Sigmoid colon (tissue), 7 donors: ENCODE results near the gene NADK. TPM values are rescaled to one million over a fixed set of nuclear protein-coding genes. Genes with fewer than 3 reads are reported as not detected.
A peak's percentile ranks its signal among the peaks of the same experiment; 100 is the strongest.
"Not testable (repeated sequence)": the region's sequence is repeated elsewhere in the genome, so short reads cannot be mapped to it uniquely, and the experiment has no call there.

Experiments used
- DNase-seq: peaks from one replicate; pipeline ENCODE4 v3.0.0-alpha.2; 2019
- H3K27ac ChIP-seq, 4 donors: fragments of 200-600 bp; sonication (generic); one replicate each; pipeline ENCODE4 v1.5.1; 2016 to 2019; ENCODE audit warnings: mild to moderate bottlenecking in 1 of 4
- H3K27me3 ChIP-seq, 3 donors: fragments of 200-600 bp; sonication (generic); one replicate each; pipeline ENCODE4 v1.5.1; 2019; ENCODE audit warnings: mild to moderate bottlenecking in 1 of 3
- H3K36me3 ChIP-seq, 4 donors: fragments of 200-600 bp; sonication (generic); one replicate each; pipeline ENCODE4 v1.5.1; 2016 to 2019
- H3K4me1 ChIP-seq, 4 donors: fragments of 200-600 bp; sonication (generic); one replicate each; pipeline ENCODE4 v1.5.1; 2017 to 2019
- H3K4me3 ChIP-seq, 4 donors: fragments of 200-600 bp; sonication (generic); one replicate each; pipeline ENCODE4 v1.5.1; 2017 to 2019; ENCODE audit warnings: mild to moderate bottlenecking in 2 of 4, moderate library complexity in 1 of 4
- H3K9me3 ChIP-seq, 4 donors: fragments of 200-600 bp in 3 of 4; sonication (generic) in 3 of 4; one replicate each; pipeline versions ENCODE4 v1.5.1 to v1.6.1; 2013 to 2019
- EP300 ChIP-seq, 4 donors: sonication (generic); formaldehyde crosslinking; IDR thresholded peaks; one replicate each; pipeline ENCODE4 v1.6.1; 2017; ENCODE audit warnings: antibody characterized with exemption in 4 of 4
- POLR2A ChIP-seq, 2 donors: fragments of 450-650 bp; IDR thresholded peaks; one replicate each; pipeline ENCODE4 v1.6.1; 2016; ENCODE audit warnings: antibody characterized with exemption in 2 of 2, mild to moderate bottlenecking in 2 of 2, moderate library complexity in 2 of 2
- POLR2AphosphoS5 ChIP-seq, 4 donors: sonication (generic); formaldehyde crosslinking; IDR thresholded peaks; one replicate each; pipeline ENCODE4 v1.6.1; 2017; ENCODE audit warnings: antibody characterized with exemption in 4 of 4
- WGBS, 2 donors: extraction: QIAGEN DNeasy Blood & Tissue Kit; methylation state at CpG; one replicate each; pipeline ENCODE4 v1.1.7; 2013; 5-methylcytosine and 5-hydroxymethylcytosine counted together
- intact Hi-C: fragments of 100-400 bp; cut with DNase I; formaldehyde crosslinking; loops from one replicate; pipeline ENCODE4 v1.15.1; 2023
- polyA plus RNA-seq, 3 donors: library from polyadenylated mRNA; stranded (reverse); fragments of 200-250 nt; gene quantifications; one replicate each; pipeline ENCODE4 v1.2.3, GENCODE V29; 2013
- total RNA-seq, 4 donors: library from RNA; depleted of rRNA; stranded (reverse); fragments of >200 nt; gene quantifications; one replicate each; pipeline ENCODE4 v1.1.0, GENCODE V29; 2016
- TF ChIP-seq, protein P1 (sequence below), 4 experiments: fragments of 450-650 bp in 3 of 4; fragments of 200-600 bp in 1 of 4; IDR thresholded peaks; one replicate each; pipeline ENCODE4 v1.5.1; 2016 to 2019; ENCODE audit warnings: antibody characterized with exemption in 4 of 4, mild to moderate bottlenecking in 3 of 4, moderate library complexity in 2 of 4
- donor health status: healthy with polysubstance abuse.
- donor health status: Bipolar disorder and iron deficiency.
- donor health status: healthy.

The NADK gene
- total and polyA plus RNA-seq, 7 donors: 34.9 to 121 (median 66.7) TPM

DNA sequence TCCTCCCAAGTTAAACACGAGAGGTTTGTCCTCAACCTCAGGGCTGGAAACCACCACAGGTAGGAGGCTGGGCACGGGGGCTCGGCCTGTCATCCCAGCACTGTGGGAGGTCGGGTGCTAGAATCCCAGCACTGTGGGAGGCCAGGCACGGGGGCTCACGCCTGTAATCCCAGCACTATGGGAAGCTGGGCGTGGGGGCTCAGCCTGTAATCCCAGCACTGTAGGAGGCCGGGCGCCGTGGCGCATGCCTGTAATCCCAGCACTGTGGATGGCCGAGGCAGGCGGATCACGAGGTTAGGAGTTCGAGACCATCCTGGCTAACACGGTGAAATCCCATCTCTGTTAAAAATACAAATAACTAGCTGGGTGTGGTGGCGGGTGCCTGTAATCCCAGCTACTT, 47.4 kb downstream of the NADK start:
- H3K9me3 ChIP-seq: no peaks in the 10 kb centered on the region
- no peak for DNase-seq

GRCh38 chr1:1730230-1730629, 48.0 kb downstream of the NADK start:
- H3K27me3 ChIP-seq, H3K27ac ChIP-seq, H3K9me3 ChIP-seq, DNase-seq, H3K4me3 ChIP-seq, H3K4me1 ChIP-seq, intact Hi-C loops: not testable (repeated sequence)
- peaks cover 4 to 40% (median 23%) of the 10 kb centered on the region in 4 donors for H3K36me3 ChIP-seq
- 88 to 94% methylated on average over 9 to 10 of the region's 13 CpGs for WGBS, 2 donors

More for the DNA sequence above, 47.4 kb downstream of the NADK start:
- WGBS, 2 donors: 96% methylated on average over 17 of the region's 17 CpGs
- H3K36me3 ChIP-seq: peaks cover 4 to 42% (median 23%) of the 10 kb centered on the region in 4 donors
- intact Hi-C loops: no loop called here
- H3K4me3 ChIP-seq: no peak overlapping the region
- H3K27ac ChIP-seq: no peak overlapping the region
- no peaks in the 10 kb centered on the region for H3K4me1 ChIP-seq
- no peak for TF ChIP-seq POLR2AphosphoS5 (IDR thresholded peaks at IDR 0.05)
- TF ChIP-seq, protein P1, sequence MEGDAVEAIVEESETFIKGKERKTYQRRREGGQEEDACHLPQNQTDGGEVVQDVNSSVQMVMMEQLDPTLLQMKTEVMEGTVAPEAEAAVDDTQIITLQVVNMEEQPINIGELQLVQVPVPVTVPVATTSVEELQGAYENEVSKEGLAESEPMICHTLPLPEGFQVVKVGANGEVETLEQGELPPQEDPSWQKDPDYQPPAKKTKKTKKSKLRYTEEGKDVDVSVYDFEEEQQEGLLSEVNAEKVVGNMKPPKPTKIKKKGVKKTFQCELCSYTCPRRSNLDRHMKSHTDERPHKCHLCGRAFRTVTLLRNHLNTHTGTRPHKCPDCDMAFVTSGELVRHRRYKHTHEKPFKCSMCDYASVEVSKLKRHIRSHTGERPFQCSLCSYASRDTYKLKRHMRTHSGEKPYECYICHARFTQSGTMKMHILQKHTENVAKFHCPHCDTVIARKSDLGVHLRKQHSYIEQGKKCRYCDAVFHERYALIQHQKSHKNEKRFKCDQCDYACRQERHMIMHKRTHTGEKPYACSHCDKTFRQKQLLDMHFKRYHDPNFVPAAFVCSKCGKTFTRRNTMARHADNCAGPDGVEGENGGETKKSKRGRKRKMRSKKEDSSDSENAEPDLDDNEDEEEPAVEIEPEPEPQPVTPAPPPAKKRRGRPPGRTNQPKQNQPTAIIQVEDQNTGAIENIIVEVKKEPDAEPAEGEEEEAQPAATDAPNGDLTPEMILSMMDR (IDR thresholded peaks at IDR 0.05): no peak
- no peak for TF ChIP-seq POLR2A (IDR thresholded peaks at IDR 0.05)
- TF ChIP-seq EP300 (IDR thresholded peaks at IDR 0.05): no peak
- H3K27me3 ChIP-seq: no peaks in the 10 kb centered on the region

DNA sequence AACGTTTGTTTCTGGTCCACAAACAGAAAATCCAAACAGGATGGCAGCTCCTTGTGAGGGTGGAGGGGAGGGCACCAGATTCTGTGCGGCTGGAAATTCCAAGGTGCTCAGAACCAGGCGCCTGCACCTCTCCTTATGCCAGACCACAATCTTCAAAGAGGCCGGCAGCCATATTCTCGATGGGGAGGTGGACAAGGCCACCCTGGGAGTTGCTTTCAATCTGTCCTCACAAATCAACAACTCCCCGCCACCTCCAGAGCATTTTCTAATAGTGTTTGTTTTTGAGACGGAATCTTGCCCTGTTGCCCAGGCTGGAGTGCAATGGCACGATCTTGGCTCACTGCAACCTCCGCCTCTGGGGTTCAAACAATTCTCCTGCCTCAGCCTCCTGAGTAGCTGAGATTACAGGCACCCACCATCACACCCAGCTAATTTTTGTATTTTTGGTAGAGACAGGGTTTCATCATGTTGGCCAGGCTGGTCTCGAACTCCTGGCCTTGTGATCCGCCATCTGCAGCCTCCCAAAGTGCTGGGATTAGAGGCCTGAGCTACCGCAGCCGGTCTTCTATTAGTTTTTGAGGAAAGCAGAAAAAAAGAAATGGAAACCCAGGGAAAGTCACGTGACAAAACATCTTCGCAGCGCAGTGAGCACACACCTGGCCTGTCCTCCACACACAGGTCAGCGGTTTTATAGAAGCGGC, 49.0 kb downstream of the NADK start:
- DNase-seq, H3K4me1 ChIP-seq, H3K9me3 ChIP-seq, intact Hi-C loops, H3K4me3 ChIP-seq, H3K27me3 ChIP-seq: not testable (repeated sequence)
- Histone ChIP-seq H3K36me3 (peaks cover 4 to 36% (median 21%) of the 10 kb centered on the region in 4 donors), H3K27ac (peak overlapping the region in 1 of 4 donors; percentile 57)
- 88 to 91% methylated on average over 12 to 17 of the region's 18 CpGs for WGBS, 2 donors

- H3K27me3 ChIP-seq, H3K4me1 ChIP-seq, intact Hi-C loops, H3K4me3 ChIP-seq, DNase-seq, H3K9me3 ChIP-seq: not testable (repeated sequence)
- H3K27ac ChIP-seq: peak overlapping the region in 2 of 4 donors; percentile 18 to 57
- H3K36me3 ChIP-seq: peaks cover under 1 to 30% (median 21%) of the 10 kb centered on the region in 4 donors
- WGBS, 2 donors: 41 to 58% methylated on average over 12 to 14 of the region's 14 CpGs
Measured at GRCh38 chr1:1728308-1729005, 49.8 kb downstream of the NADK start.

DNA sequence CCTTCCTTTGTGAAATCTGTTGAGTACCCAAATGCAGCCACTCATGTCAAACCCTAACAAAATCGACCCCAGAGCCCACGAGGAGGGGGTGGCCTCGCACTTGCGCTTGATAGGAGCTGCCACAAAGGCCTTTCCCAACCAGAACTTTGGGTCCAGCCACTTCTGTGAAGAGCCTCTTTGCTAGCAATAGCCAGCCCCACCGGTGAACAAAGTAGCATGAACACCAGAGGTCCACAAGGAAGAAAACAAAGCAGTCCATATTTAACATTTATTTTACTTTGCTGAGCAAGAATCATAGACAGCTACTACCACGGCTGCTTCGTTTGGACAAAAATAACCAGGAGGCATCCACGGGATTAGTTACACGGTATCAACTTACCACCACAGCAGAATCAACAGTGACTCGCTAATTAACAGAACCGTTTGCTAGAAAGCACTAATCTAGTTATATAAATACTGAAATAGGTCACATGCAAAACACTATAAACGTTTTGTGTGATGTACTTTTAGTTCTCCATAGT, 51.1 kb downstream of the NADK start:
- H3K27ac ChIP-seq, intact Hi-C loops: not testable (repeated sequence)

GRCh38 chr1:1726088-1726487, 52.2 kb downstream of the NADK start:
- intact Hi-C loops, H3K27ac ChIP-seq, H3K9me3 ChIP-seq, DNase-seq, H3K4me3 ChIP-seq, H3K27me3 ChIP-seq, H3K4me1 ChIP-seq: not testable (repeated sequence)
- peaks cover 4 to 11% (median 6%) of the 10 kb centered on the region in 4 donors for H3K36me3 ChIP-seq
- 96 to 97% methylated on average over 17 of the region's 17 CpGs for WGBS, 2 donors

More for the DNA sequence above, 51.1 kb downstream of the NADK start:
- not testable (repeated sequence) for H3K9me3 ChIP-seq, DNase-seq, H3K4me3 ChIP-seq, H3K27me3 ChIP-seq, H3K4me1 ChIP-seq
- WGBS, 2 donors: 81 to 91% methylated on average over 11 of the region's 12 CpGs
- peaks cover 0 to 18% (median 10%) of the 10 kb centered on the region in 4 donors for H3K36me3 ChIP-seq

- peak; percentile 43 to 58 for TF ChIP-seq POLR2A (IDR thresholded peaks at IDR 0.05)
- peak in 1 of 4 donors; percentile 67 for TF ChIP-seq EP300 (IDR thresholded peaks at IDR 0.05)
- TF ChIP-seq, protein P1 (IDR thresholded peaks at IDR 0.05): peak in 3 of 4 experiments; percentile 11 to 32 (median 15)
- TF ChIP-seq POLR2AphosphoS5 (IDR thresholded peaks at IDR 0.05): peak; percentile 78 to 93 (median 90)
- WGBS, 2 donors: 0% methylated on average over 54 to 61 of the region's 78 CpGs
- H3K27me3 ChIP-seq, intact Hi-C loops, H3K9me3 ChIP-seq, H3K4me1 ChIP-seq: not testable (repeated sequence)
- peak within 1 kb of the TSS; percentile 84 to 90 (median 88) for H3K27ac ChIP-seq
- peak; percentile 99 for DNase-seq
- H3K36me3 ChIP-seq: peaks cover 0 to 19% (median 9%) of the 10 kb centered on the region in 4 donors
- H3K4me3 ChIP-seq: peak within 1 kb of the TSS; percentile 52 to 64 (median 60)
Measured at GRCh38 chr1:1724035-1724864, 54.0 kb downstream of the NADK start, which contains the start of gene CDK11A. Gene CDK11A (minus strand): TSS chr1:1724357. CDS start chr1:1722818, 1,539 bp downstream.
